ENCODE measurements around the gene GPANK1. TPM values are rescaled to one million over a fixed set of nuclear protein-coding genes. Genes with fewer than 3 reads are reported as not detected.

GPANK1 gene
- total RNA-seq, 2 donors from 2014 or later, result 16.1 to 21.3 TPM

DNA sequence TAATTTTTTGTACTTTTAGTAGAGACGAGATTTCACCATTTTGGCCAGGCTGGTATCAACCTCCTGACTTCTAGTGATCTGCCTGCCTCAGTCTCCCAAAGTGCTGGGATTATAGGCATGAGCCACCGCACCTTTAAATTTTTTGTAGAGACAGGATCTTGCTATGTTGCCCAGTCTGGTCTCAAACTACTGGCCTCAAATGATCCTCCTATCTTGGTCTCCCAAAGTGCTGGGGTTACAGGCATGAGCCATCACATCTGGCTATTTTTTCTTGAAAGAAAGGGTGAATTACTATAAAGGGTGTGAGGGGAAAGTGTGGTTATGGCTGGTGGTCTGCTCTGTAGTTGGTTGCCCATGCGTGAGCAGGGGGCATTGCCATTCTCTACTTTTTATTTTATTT is 43.4 kb upstream of the GPANK1 start:
- Histone ChIP-seq H3K9ac (ENCODE audit: extremely low read depth, low read length, poor library complexity, severe bottlenecking) (no peak overlapping the region), H3K4me3 (ENCODE audit: low read length) (no peak overlapping the region), H3K36me3 (ENCODE audit: control insufficient read depth, insufficient read depth, low read length) (no peaks in the 10 kb centered on the region), H3K4me1 (ENCODE audit: control insufficient read depth, insufficient read depth, low read length) (no peaks in the 10 kb centered on the region), H3K27ac (ENCODE audit: low read depth, low read length) (no peak overlapping the region), H3K27me3 (ENCODE audit: control insufficient read depth, insufficient read depth, low read length, poor library complexity, severe bottlenecking) (no peaks in the 10 kb centered on the region), H3K9me3 (ENCODE audit: control insufficient read depth, low read length) (no peaks in the 10 kb centered on the region)
- peaks cover 14% of the 10 kb centered on the region for H3K4me1 Mint-ChIP-seq
- H3K9me3 Mint-ChIP-seq, result no peaks in the 10 kb centered on the region
- no peaks in the 10 kb centered on the region for H3K36me3 Mint-ChIP-seq (ENCODE audit: low read depth)
- no peak overlapping the region for H3K4me3 Mint-ChIP-seq
- no peak overlapping the region for H3K27ac Mint-ChIP-seq
- 85 to 95% methylated on average over 2 of the region's 3 CpGs for WGBS, 2 experiments (ENCODE audit: insufficient coverage in 1 of 2, insufficient read length in 1 of 2)
- peaks cover 2% of the 10 kb centered on the region for H3K27me3 Mint-ChIP-seq (ENCODE audit: insufficient read depth)
- no peak for DNase-seq
- TF ChIP-seq, protein P1, sequence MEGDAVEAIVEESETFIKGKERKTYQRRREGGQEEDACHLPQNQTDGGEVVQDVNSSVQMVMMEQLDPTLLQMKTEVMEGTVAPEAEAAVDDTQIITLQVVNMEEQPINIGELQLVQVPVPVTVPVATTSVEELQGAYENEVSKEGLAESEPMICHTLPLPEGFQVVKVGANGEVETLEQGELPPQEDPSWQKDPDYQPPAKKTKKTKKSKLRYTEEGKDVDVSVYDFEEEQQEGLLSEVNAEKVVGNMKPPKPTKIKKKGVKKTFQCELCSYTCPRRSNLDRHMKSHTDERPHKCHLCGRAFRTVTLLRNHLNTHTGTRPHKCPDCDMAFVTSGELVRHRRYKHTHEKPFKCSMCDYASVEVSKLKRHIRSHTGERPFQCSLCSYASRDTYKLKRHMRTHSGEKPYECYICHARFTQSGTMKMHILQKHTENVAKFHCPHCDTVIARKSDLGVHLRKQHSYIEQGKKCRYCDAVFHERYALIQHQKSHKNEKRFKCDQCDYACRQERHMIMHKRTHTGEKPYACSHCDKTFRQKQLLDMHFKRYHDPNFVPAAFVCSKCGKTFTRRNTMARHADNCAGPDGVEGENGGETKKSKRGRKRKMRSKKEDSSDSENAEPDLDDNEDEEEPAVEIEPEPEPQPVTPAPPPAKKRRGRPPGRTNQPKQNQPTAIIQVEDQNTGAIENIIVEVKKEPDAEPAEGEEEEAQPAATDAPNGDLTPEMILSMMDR (conservative IDR thresholded peaks at IDR 0.05), result no peak

DNA sequence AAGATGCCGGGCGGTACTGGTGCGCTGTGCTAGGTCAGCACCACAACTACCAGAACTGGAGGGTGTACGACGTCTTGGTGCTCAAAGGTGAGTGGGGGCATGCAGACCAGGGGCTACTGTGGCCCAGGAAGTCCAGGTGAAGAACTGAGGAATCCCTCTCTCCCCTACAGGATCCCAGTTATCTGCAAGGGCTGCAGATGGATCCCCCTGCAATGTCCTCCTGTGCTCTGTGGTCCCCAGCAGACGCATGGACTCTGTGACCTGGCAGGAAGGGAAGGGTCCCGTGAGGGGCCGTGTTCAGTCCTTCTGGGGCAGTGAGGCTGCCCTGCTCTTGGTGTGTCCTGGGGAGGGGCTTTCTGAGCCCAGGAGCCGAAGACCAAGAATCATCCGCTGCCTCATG is 42.9 kb upstream of the GPANK1 start:
- Histone ChIP-seq H3K9ac (ENCODE audit: extremely low read depth, low read length, poor library complexity, severe bottlenecking) (no peak overlapping the region), H3K4me1 (ENCODE audit: control insufficient read depth, insufficient read depth, low read length) (no peaks in the 10 kb centered on the region), H3K4me3 (ENCODE audit: low read length) (no peak overlapping the region), H3K27ac (ENCODE audit: low read depth, low read length) (no peak overlapping the region), H3K9me3 (ENCODE audit: control insufficient read depth, low read length) (no peaks in the 10 kb centered on the region), H3K27me3 (ENCODE audit: control insufficient read depth, insufficient read depth, low read length, poor library complexity, severe bottlenecking) (no peaks in the 10 kb centered on the region), H3K36me3 (ENCODE audit: control insufficient read depth, insufficient read depth, low read length) (no peaks in the 10 kb centered on the region)
- Mint-ChIP-seq H3K36me3 (ENCODE audit: low read depth) (no peaks in the 10 kb centered on the region), H3K4me3 (no peak overlapping the region), H3K27ac (no peak overlapping the region), H3K27me3 (ENCODE audit: insufficient read depth) (peaks cover 2% of the 10 kb centered on the region), H3K4me1 (peaks cover 10% of the 10 kb centered on the region), H3K9me3 (no peaks in the 10 kb centered on the region)
- WGBS, 2 experiments (ENCODE audit: insufficient coverage in 1 of 2, insufficient read length in 1 of 2), result 93 to 97% methylated on average over 10 of the region's 10 CpGs
- DNase-seq, result no peak
- TF ChIP-seq, protein P1 (conservative IDR thresholded peaks at IDR 0.05), result no peak

DNA sequence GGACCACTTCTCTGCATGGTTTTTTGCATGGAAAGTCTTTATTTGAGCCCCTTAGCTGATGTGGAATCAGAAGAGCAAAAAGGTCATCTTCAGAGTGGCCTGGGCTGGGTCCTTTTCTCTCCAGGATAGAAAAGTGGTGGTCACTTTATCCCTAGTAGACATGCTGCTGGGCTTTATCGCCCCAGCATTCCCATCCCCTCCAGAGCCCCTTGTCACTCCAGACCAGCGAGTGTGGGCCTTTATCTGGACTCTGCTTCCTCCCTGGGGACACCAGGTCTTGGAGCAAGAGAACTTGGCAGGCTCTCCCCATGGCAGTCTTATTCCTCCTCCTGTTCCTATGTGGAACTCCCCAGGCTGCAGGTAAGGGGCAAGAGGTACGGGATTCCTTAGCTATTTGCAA is 41.8 kb upstream of the GPANK1 start, which contains the start of gene LY6G6F:
Gene LY6G6F, plus strand, starts transcription at position 268 of the 400 bp plus-strand sequence. Its CDS starts 41 bp downstream, at position 309.
- no peak within 1 kb of the TSS for H3K9ac ChIP-seq (ENCODE audit: extremely low read depth, low read length, poor library complexity, severe bottlenecking)
- Mint-ChIP-seq H3K27me3 (ENCODE audit: insufficient read depth) (peaks cover 2% of the 10 kb centered on the region), H3K27ac (no peak within 1 kb of the TSS), H3K9me3 (no peaks in the 10 kb centered on the region), H3K4me1 (peaks cover 15% of the 10 kb centered on the region), H3K4me3 (no peak within 1 kb of the TSS), H3K36me3 (ENCODE audit: low read depth) (no peaks in the 10 kb centered on the region)
- WGBS, 2 experiments (ENCODE audit: insufficient coverage in 1 of 2, insufficient read length in 1 of 2), result 75 to 85% methylated on average over 2 to 3 of the region's 3 CpGs
- no peaks in the 10 kb centered on the region for H3K36me3 ChIP-seq (ENCODE audit: control insufficient read depth, insufficient read depth, low read length)
- no peaks in the 10 kb centered on the region for H3K9me3 ChIP-seq (ENCODE audit: control insufficient read depth, low read length)
- TF ChIP-seq, protein P1 (conservative IDR thresholded peaks at IDR 0.05), result no peak
- no peak within 1 kb of the TSS for H3K4me3 ChIP-seq (ENCODE audit: low read length)
- DNase-seq, result no peak
- peaks cover 6% of the 10 kb centered on the region for H3K4me1 ChIP-seq (ENCODE audit: control insufficient read depth, insufficient read depth, low read length)
- no peaks in the 10 kb centered on the region for H3K27me3 ChIP-seq (ENCODE audit: control insufficient read depth, insufficient read depth, low read length, poor library complexity, severe bottlenecking)
- no peak within 1 kb of the TSS for H3K27ac ChIP-seq (ENCODE audit: low read depth, low read length)

All from endodermal cell (in vitro differentiated cells).